Stimulated activated CD8-positive, alpha-beta memory T cell treated with anti-CD3 and anti-CD28 coated beads, Interleukin-15, amount 100 ng/mL, for 1 hour (primary cell): ENCODE results near the gene FMN1.

Source experiments
- DNase-seq: peaks from one replicate; pipeline ENCODE4 v3.0.0-alpha.2; 2020; ENCODE audit warnings: low read depth

The FMN1 gene

GRCh38 chr15:33200903-33201302 lies 6.4 kb upstream of the FMN1 start:
- no peak for DNase-seq

- DNase-seq: no peak
These were observed 5.9 kb upstream of the FMN1 start for GRCh38 chr15:33200444-33200843.

GRCh38 chr15:33198541-33198940 lies 4.0 kb upstream of the FMN1 start:
- no peak for DNase-seq

- no peak for DNase-seq
These were observed 3.1 kb upstream of the FMN1 start for GRCh38 chr15:33197636-33198035.

- DNase-seq: no peak
These were observed 277 bp downstream of the FMN1 start for GRCh38 chr15:33194237-33194636.

- no peak for DNase-seq
These were observed 2.9 kb downstream of the FMN1 start for GRCh38 chr15:33191591-33191990.

GRCh38 chr15:33190539-33190938 lies 4.0 kb downstream of the FMN1 start:
- DNase-seq: no peak

- DNase-seq: no peak
These were observed 5.8 kb downstream of the FMN1 start for GRCh38 chr15:33188641-33189257.

- no peak for DNase-seq
These were observed 6.4 kb downstream of the FMN1 start for GRCh38 chr15:33188159-33188558.

- no peak for DNase-seq
These were observed 11.2 kb downstream of the FMN1 start for GRCh38 chr15:33183334-33183733.

GRCh38 chr15:33182926-33183325 lies 11.6 kb downstream of the FMN1 start:
- DNase-seq: no peak

GRCh38 chr15:33182278-33182905 lies 12.1 kb downstream of the FMN1 start:
- no peak for DNase-seq

GRCh38 chr15:33179874-33180273 lies 14.6 kb downstream of the FMN1 start:
- no peak for DNase-seq

- no peak for DNase-seq
These were observed 23.3 kb downstream of the FMN1 start for GRCh38 chr15:33171202-33171601.

GRCh38 chr15:33169625-33170024 lies 24.9 kb downstream of the FMN1 start:
- no peak for DNase-seq

GRCh38 chr15:33168444-33168843 lies 26.1 kb downstream of the FMN1 start:
- no peak for DNase-seq

GRCh38 chr15:33163816-33164215 lies 30.7 kb downstream of the FMN1 start:
- DNase-seq: no peak

GRCh38 chr15:33161209-33161608 lies 33.3 kb downstream of the FMN1 start:
- no peak for DNase-seq

- no peak for DNase-seq
These were observed 33.8 kb downstream of the FMN1 start for GRCh38 chr15:33160581-33161165.

- no peak for DNase-seq
These were observed 34.6 kb downstream of the FMN1 start for GRCh38 chr15:33159726-33160453.

- no peak for DNase-seq
These were observed 36.1 kb downstream of the FMN1 start for GRCh38 chr15:33158366-33158765.

GRCh38 chr15:33157371-33158037 lies 37.0 kb downstream of the FMN1 start:
- DNase-seq: no peak
